Cardiac fibroblast (primary cell): Measurements from ENCODE around the gene PHLDA3.
A peak's percentile ranks its signal among the peaks of the same experiment; 100 is the strongest.

Source experiments
- DNase-seq, 2 donors: peaks; one replicate each; pipeline versions ENCODE4 v3.0.0 to v3.0.0-alpha.2; 2010; ENCODE audit warnings: low read depth in 2 of 2
- H3K4me3 ChIP-seq, 2 donors: replicated peaks in 1 of 2; 1 replicate in 1 of 2; 2 replicates in 1 of 2; pipeline ENCODE4 v1.5.1; 2011; ENCODE audit warnings: low read depth in 2 of 2, low read length in 2 of 2, mild to moderate bottlenecking in 2 of 2, moderate library complexity in 1 of 2
- TF ChIP-seq, protein P1 (sequence below): IDR thresholded peaks from one replicate; pipeline ENCODE4 v1.5.1; 2011; ENCODE audit warnings: low read depth, mild to moderate bottlenecking, low read length, inconsistent platforms

PHLDA3 gene

DNA sequence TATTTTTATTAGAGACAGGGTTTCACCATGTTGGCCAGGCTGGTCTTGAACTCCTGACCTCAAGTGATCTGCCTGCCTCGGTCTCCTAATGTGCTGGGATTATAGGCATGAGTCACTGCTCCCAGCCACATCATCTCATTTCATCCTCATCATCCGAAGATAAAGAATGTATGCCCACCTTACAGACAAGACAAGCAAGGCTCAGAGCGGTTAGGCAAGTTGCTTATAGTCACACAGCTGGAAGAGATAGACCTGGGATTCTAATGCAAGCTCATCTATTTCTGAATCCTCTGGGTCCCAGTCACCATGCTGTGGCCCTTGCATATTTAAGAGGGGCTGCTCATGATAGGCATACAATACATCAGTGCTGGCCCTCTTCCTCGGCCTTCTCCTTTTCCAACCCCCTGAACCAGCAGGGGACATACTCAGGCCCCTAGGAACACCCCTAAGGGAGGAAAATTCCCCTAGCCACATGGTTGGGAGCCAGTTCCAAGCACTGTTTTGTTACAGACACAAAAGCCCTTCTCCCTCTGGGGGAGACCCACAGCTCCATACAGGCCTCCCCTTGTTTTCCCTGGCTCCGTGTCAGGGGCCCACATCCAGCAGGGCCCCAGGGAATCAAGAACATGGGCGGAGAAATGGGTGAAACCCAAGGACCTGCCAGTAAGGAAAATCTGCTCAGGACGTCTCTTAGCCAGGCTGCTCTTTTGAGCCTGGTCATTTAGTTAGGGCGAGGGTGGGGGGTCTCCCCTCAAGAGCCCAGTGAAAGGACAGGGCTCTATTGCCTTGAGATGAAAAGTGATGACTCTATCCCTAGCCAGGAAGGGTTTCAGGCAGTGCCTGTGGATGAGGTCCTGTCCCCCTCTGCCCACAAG lies 31.0 kb upstream of the PHLDA3 start:
- peak; percentile 59 to 63 for DNase-seq
- no peak overlapping the region for H3K4me3 ChIP-seq
- TF ChIP-seq, protein P1, sequence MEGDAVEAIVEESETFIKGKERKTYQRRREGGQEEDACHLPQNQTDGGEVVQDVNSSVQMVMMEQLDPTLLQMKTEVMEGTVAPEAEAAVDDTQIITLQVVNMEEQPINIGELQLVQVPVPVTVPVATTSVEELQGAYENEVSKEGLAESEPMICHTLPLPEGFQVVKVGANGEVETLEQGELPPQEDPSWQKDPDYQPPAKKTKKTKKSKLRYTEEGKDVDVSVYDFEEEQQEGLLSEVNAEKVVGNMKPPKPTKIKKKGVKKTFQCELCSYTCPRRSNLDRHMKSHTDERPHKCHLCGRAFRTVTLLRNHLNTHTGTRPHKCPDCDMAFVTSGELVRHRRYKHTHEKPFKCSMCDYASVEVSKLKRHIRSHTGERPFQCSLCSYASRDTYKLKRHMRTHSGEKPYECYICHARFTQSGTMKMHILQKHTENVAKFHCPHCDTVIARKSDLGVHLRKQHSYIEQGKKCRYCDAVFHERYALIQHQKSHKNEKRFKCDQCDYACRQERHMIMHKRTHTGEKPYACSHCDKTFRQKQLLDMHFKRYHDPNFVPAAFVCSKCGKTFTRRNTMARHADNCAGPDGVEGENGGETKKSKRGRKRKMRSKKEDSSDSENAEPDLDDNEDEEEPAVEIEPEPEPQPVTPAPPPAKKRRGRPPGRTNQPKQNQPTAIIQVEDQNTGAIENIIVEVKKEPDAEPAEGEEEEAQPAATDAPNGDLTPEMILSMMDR: no peak

DNA sequence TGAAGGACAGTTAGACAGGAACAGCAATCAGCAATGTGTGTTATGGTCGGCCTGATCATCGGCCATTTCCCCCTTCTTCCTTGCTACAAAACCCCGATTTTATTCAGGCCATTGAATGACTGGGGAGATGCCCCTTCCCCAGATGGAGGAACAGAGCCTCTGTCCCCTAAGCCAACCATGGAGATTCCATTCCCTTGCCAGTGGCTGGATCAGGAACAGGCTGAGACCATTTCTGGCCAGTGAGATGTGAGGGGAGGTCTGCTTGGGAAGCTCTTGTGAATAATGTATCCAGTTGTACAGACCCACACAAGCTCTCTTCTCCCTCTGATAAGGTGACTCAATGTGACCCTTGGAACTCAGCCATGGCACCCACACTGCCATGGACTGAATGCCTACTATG lies 30.2 kb upstream of the PHLDA3 start:
- TF ChIP-seq, protein P1: no peak
- DNase-seq: no peak
- H3K4me3 ChIP-seq: no peak overlapping the region

DNA sequence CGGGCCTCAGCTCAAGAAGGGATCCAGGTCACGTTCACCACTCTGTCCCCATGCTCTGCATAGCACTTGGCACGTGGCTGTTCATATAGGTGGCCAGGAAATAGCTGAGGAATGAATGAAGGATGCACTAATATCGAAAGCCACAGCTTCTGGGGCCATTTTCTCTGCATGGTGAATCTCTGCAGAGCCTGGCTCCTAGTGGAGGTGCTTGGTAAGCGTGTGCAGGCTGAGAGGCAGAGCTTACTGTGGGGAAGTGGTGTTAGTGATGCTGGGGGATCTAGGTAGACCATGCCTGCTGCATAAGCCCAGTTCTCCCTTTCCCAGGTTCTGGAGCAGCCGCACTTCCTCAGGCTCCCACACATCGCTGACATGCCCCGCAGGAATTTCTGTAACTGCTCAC lies 29.6 kb upstream of the PHLDA3 start:
- DNase-seq: peak in 1 of 2 donors; percentile 20
- H3K4me3 ChIP-seq: no peak overlapping the region
- TF ChIP-seq, protein P1: no peak

DNA sequence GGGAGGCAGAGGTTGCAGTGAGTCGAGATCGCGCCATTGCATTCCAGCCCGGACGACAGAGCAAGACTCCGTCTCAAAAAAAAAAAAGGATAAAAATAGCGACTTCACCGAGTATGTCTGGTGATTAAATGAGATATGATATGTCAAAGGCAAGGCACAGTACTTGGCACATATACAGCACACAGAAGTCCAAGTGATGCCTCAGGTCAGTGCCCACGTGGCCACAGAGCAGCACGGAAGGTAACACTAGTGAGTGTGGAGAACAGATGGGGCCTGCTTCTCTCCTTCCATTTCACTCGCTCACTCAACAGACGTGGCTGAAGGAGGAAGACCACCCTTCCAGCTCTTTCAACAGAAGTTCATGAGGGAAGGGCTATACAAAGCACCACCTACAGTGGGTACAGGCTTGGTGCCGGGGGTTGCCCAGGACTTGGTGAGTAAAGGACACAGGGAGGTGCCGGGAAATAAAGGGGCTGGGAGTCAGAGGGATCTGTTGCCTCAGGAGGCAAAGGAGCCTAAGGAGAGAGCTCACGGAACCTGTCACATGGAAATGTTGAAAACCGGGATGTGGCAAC lies 29.0 kb upstream of the PHLDA3 start:
- DNase-seq: no peak
- no peak overlapping the region for H3K4me3 ChIP-seq
- TF ChIP-seq, protein P1: no peak

DNA sequence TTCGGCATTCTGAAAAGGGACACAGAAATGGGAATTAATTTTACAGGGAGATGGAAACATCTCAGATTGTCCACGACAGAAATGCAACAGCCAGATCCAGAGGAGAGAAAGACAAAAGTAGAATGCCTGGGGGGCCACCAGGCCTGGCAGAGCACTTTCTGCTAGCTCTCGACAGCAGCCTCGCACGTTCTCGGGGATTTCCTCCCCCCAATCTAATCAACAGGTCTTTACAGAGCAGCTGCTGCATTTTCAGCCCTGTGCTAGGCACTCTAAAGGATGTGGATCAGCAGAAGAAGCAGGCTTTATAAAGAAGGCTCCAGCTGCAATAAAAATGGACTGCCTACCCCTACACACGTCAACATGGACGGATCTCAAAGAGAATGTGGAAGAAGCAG lies 27.3 kb upstream of the PHLDA3 start:
- no peak overlapping the region for H3K4me3 ChIP-seq
- TF ChIP-seq, protein P1: no peak

DNA sequence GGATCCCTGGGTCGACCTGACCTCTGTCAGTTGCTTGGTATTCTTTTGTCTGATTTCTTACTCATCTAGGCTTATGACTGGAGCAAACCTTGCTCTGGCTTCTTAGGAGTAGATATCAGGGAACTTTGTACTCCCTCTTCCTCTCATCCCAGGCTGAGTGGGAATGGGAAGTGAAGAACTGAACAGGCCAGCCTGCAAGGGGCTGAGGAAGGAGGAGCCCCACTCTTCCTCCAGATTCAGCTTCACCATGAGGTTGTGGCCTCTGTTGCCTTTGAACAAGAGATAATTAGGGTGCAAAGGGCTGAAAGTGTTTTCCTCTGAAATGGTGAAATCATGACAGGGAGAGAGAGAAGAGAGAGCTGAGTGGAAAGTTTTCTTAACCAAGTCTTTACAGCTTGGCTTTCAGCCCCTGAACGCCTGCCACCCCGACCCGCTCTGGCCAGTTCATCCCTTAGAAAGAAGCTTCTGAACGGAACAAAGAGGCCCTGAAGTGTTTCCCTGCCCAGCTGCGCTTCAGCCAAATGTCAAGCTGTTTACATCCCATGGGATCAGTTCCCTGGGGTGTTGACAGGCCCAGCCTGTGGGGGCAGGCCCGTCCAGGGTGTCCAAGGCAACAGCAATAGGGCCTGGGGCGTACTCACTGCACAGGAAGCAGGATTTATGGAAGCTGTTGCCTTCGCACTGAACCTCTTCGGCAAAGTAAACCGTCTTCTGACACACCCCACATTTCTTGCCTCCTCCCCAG lies 26.7 kb upstream of the PHLDA3 start:
- H3K4me3 ChIP-seq: no peak overlapping the region
- DNase-seq: peak; percentile 67 to 97
- TF ChIP-seq, protein P1: no peak

More for the DNA sequence above, 27.3 kb upstream of the PHLDA3 start:
- DNase-seq: no peak
